Measurements from ENCODE around the gene FARP1.

GRCh38 chr13:98312606-98313005, 169.7 kb downstream of the FARP1 start:
- TF ChIP-seq ZBTB7A (IDR thresholded peaks at IDR 0.05; ENCODE audit: low read depth) (no peak), RAD21 (IDR thresholded peaks at IDR 0.05; ENCODE audit: low read depth) (no peak), REST (IDR thresholded peaks at IDR 0.05; ENCODE audit: low read depth) (no peak), TEAD4 (IDR thresholded peaks at IDR 0.05) (no peak)
